Glutamatergic neuron (in vitro differentiated cells): Measurements from ENCODE around the gene DENND2C. TPM values are rescaled to one million over a fixed set of nuclear protein-coding genes. Genes with fewer than 3 reads are reported as not detected.

Source experiments
- DNase-seq: peaks from one replicate; pipeline ENCODE4 v3.0.0; 2022
- H3K27ac Mint-ChIP-seq: one replicate; pipeline ENCODE4 v1.8.0; 2020; ENCODE audit warnings: mild to moderate bottlenecking, mixed read lengths, inconsistent platforms; ENCODE audit not compliant: unreplicated experiment
- H3K27me3 Mint-ChIP-seq: one replicate; pipeline ENCODE4 v1.8.0; 2020; ENCODE audit warnings: mild to moderate bottlenecking, moderate library complexity, mixed read lengths, inconsistent platforms; ENCODE audit not compliant: unreplicated experiment
- H3K36me3 Mint-ChIP-seq: one replicate; pipeline ENCODE4 v1.8.0; 2020; ENCODE audit warnings: mild to moderate bottlenecking, mixed read lengths, inconsistent platforms; ENCODE audit not compliant: unreplicated experiment
- H3K4me1 Mint-ChIP-seq: one replicate; pipeline ENCODE4 v1.8.0; 2020; ENCODE audit warnings: mild to moderate bottlenecking, low read depth, mixed read lengths, inconsistent platforms; ENCODE audit not compliant: unreplicated experiment
- H3K4me3 Mint-ChIP-seq: one replicate; pipeline ENCODE4 v1.8.0; 2020; ENCODE audit warnings: mild to moderate bottlenecking, mixed read lengths, inconsistent platforms; ENCODE audit not compliant: unreplicated experiment
- H3K9me3 Mint-ChIP-seq: one replicate; pipeline ENCODE4 v1.8.0; 2020; ENCODE audit warnings: mild to moderate bottlenecking, moderate library complexity, mixed read lengths, inconsistent platforms; ENCODE audit not compliant: unreplicated experiment
- total RNA-seq: library from RNA; stranded (reverse); fragmentation: NEBNext Ultra II Directional; extraction: Animal tissue kit (Norgen Biotek cat#: 25700); gene quantifications from one replicate; pipeline ENCODE4 v1.2.1, GENCODE V29; 2021; ENCODE audit not compliant: unreplicated experiment
- TF ChIP-seq, protein P1 (sequence below): fragments of 200-600 bp; sonication (generic); IDR thresholded peaks from one replicate; pipeline ENCODE4 v1.5.0; 2021; ENCODE audit not compliant: partially characterized antibody, unreplicated experiment

The DENND2C gene
- total RNA-seq, 1 donor from 2014 or later = 0.54 TPM

GRCh38 chr1:114551400-114551799 lies 118.4 kb downstream of the DENND2C start:
- no peaks in the 10 kb centered on the region for H3K36me3 Mint-ChIP-seq
- no peak overlapping the region for H3K4me3 Mint-ChIP-seq
- TF ChIP-seq, protein P1, sequence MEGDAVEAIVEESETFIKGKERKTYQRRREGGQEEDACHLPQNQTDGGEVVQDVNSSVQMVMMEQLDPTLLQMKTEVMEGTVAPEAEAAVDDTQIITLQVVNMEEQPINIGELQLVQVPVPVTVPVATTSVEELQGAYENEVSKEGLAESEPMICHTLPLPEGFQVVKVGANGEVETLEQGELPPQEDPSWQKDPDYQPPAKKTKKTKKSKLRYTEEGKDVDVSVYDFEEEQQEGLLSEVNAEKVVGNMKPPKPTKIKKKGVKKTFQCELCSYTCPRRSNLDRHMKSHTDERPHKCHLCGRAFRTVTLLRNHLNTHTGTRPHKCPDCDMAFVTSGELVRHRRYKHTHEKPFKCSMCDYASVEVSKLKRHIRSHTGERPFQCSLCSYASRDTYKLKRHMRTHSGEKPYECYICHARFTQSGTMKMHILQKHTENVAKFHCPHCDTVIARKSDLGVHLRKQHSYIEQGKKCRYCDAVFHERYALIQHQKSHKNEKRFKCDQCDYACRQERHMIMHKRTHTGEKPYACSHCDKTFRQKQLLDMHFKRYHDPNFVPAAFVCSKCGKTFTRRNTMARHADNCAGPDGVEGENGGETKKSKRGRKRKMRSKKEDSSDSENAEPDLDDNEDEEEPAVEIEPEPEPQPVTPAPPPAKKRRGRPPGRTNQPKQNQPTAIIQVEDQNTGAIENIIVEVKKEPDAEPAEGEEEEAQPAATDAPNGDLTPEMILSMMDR = no peak
- H3K27ac Mint-ChIP-seq = no peak overlapping the region
- no peaks in the 10 kb centered on the region for H3K4me1 Mint-ChIP-seq
- H3K27me3 Mint-ChIP-seq = no peaks in the 10 kb centered on the region
- peaks cover 2% of the 10 kb centered on the region for H3K9me3 Mint-ChIP-seq
- DNase-seq = no peak

DNA sequence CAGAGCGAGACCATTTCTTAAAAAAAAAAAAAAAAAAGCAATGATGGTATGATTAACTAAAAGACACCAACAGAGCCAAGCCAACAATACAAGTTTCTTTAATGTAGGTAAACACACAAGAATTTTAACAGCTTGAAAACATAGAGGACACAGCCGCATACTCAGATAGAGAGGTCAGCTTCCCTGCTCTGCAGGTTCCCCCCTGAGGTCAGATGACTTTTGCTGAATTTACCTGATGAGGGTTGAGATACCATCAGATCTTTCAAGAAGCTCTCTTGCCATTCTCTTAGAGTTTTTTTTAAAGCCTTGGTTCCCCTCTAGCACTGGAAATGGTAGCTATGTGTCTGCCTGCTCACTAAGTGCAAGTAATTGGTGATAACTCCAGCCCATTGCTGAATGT lies 119.5 kb downstream of the DENND2C start:
- H3K4me1 Mint-ChIP-seq = no peaks in the 10 kb centered on the region
- no peaks in the 10 kb centered on the region for H3K27me3 Mint-ChIP-seq
- H3K4me3 Mint-ChIP-seq = no peak overlapping the region
- TF ChIP-seq, protein P1 = no peak
- no peaks in the 10 kb centered on the region for H3K36me3 Mint-ChIP-seq
- DNase-seq = no peak
- no peak overlapping the region for H3K27ac Mint-ChIP-seq
- peaks cover 2% of the 10 kb centered on the region for H3K9me3 Mint-ChIP-seq

GRCh38 chr1:114549137-114549536 lies 120.7 kb downstream of the DENND2C start:
- TF ChIP-seq, protein P1 = no peak
- no peaks in the 10 kb centered on the region for H3K4me1 Mint-ChIP-seq
- DNase-seq = no peak
- peaks cover 1% of the 10 kb centered on the region for H3K27me3 Mint-ChIP-seq
- H3K4me3 Mint-ChIP-seq = no peak overlapping the region
- H3K27ac Mint-ChIP-seq = no peak overlapping the region
- H3K9me3 Mint-ChIP-seq = peaks cover 2% of the 10 kb centered on the region
- H3K36me3 Mint-ChIP-seq = no peaks in the 10 kb centered on the region

DNA sequence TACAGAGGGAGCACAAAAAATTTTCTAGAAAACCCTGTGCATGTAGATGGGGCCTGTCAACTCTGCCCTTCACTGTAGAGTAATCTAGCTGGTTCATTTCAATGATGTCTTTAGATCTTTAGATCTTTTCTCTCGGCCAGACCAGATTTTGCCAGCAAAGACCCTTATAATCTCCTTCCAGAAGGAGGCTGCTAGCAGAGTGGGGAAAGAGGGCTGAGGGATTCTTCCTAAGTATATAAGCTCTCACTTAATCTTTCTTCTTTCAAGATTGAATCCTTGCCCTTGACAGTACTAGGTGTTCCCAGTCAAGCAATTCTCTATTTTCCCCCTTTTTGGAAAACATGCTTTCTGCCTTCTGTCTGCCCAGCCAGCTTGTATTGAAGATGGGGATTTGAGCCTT lies 122.8 kb downstream of the DENND2C start:
- no peak for DNase-seq
- no peak overlapping the region for H3K27ac Mint-ChIP-seq
- peaks cover 2% of the 10 kb centered on the region for H3K9me3 Mint-ChIP-seq
- peaks cover 2% of the 10 kb centered on the region for H3K27me3 Mint-ChIP-seq
- TF ChIP-seq, protein P1 = no peak
- H3K4me1 Mint-ChIP-seq = no peaks in the 10 kb centered on the region
- no peak overlapping the region for H3K4me3 Mint-ChIP-seq
- H3K36me3 Mint-ChIP-seq = no peaks in the 10 kb centered on the region

DNA sequence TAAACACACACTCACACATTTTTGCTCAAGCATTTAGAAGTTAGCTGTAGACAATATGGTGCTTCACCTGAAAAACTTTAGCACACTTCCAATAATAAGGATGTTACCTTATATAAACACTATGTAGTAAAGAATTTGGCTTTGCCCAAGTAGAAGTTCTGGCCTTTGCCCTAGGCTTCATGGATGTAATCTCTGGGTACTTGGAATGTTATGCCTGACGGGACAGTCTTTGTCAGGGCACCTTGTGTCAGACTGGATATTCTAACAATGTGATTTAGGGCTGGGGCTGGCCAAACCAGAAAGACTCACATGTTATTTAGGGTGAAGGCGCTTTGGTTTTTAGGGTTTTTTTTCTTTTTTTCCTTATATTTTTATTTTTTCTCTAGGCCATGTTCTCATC lies 124.1 kb downstream of the DENND2C start:
- no peak for DNase-seq
- Mint-ChIP-seq H3K36me3 (no peaks in the 10 kb centered on the region), H3K4me3 (no peak overlapping the region), H3K9me3 (peaks cover 2% of the 10 kb centered on the region), H3K4me1 (no peaks in the 10 kb centered on the region), H3K27ac (no peak overlapping the region), H3K27me3 (peaks cover 2% of the 10 kb centered on the region)
- TF ChIP-seq, protein P1 = no peak
